Ammon's horn (tissue), 1 donor: ENCODE data around the gene PSMD14.
"Not testable (repeated sequence)": the region's sequence is repeated elsewhere in the genome, so short reads cannot be mapped to it uniquely, and the experiment has no call there.

Source experiments
- DNase-seq: peaks from one replicate; pipeline ENCODE4 v3.0.0-alpha.2; 2016; ENCODE audit warnings: low spot score

Gene PSMD14

GRCh38 chr2:161308178-161308955 lies at the start of gene PSMD14:
PSMD14 (plus strand) TSS chr2:161308425; CDS start chr2:161318826, 10,401 bp downstream.
- DNase-seq, result peak; percentile 93

- DNase-seq, result no peak
Measured at GRCh38 chr2:161265874-161266273, 42.4 kb upstream of the PSMD14 start.

GRCh38 chr2:161269111-161269510 lies 39.1 kb upstream of the PSMD14 start:
- no peak for DNase-seq

GRCh38 chr2:161273038-161273760 lies 35.0 kb upstream of the PSMD14 start:
- DNase-seq, result peak; percentile 74

- DNase-seq, result peak; percentile 24
Measured at GRCh38 chr2:161278564-161279229, 29.5 kb upstream of the PSMD14 start.

- DNase-seq, result not testable (repeated sequence)
Measured at GRCh38 chr2:161279230-161279815, 28.9 kb upstream of the PSMD14 start.

GRCh38 chr2:161280906-161281323 lies 27.3 kb upstream of the PSMD14 start:
- peak; percentile 14 for DNase-seq

- DNase-seq, result not testable (repeated sequence)
Measured at GRCh38 chr2:161281615-161282310, 26.5 kb upstream of the PSMD14 start.

- DNase-seq, result not testable (repeated sequence)
Measured at GRCh38 chr2:161282311-161282644, 25.9 kb upstream of the PSMD14 start.

GRCh38 chr2:161283926-161284325 lies 24.3 kb upstream of the PSMD14 start:
- no peak for DNase-seq

GRCh38 chr2:161303535-161304050 lies 4.6 kb upstream of the PSMD14 start:
- DNase-seq, result no peak

- DNase-seq, result no peak
Measured at GRCh38 chr2:161306919-161307318, 1.3 kb upstream of the PSMD14 start.

GRCh38 chr2:161307676-161308075 lies 549 bp upstream of the PSMD14 start:
- DNase-seq, result no peak

- DNase-seq, result no peak
Measured at GRCh38 chr2:161312996-161313395, 4.8 kb downstream of the PSMD14 start.

- no peak for DNase-seq
Measured at GRCh38 chr2:161315380-161315779, 7.2 kb downstream of the PSMD14 start.

GRCh38 chr2:161316701-161317100 lies 8.5 kb downstream of the PSMD14 start:
- no peak for DNase-seq

- no peak for DNase-seq
Measured at GRCh38 chr2:161321944-161322648, 13.9 kb downstream of the PSMD14 start.

GRCh38 chr2:161324876-161325275 lies 16.7 kb downstream of the PSMD14 start:
- no peak for DNase-seq

GRCh38 chr2:161327582-161327981 lies 19.4 kb downstream of the PSMD14 start:
- no peak for DNase-seq

GRCh38 chr2:161332371-161332967 lies 24.2 kb downstream of the PSMD14 start:
- peak; percentile 16 for DNase-seq

- DNase-seq, result no peak
Measured at GRCh38 chr2:161335626-161336025, 27.4 kb downstream of the PSMD14 start.
